ENCODE results near the gene CHRM5.

Gene CHRM5

DNA sequence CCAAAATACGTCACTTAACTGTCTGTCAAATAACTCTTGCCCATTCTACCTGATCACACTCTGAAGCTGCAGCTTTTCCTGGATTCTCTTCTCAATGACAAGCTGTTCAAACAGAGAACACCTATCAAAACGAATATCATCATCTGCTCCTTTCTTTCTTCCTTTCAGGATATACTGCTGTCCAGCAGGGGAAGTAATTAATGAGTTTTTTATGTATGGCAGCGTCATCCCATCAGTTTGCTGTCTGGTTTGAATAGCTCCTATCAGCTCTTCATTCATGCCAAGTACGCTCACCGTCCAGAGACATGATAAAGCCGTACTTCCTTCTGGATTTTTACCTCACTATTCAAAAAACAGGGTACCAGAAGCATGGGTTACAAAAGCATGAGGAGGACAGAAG, at the start of gene CHRM5:
TSS of gene CHRM5 (plus strand) at position 274 of the 400 bp plus-strand sequence. CDS start 94,221 bp downstream, outside the sequence.
- DNase-seq, result peak; percentile 68

GRCh38 chr15:33923446-33923845, 44.9 kb upstream of the CHRM5 start:
- no peak for DNase-seq

DNA sequence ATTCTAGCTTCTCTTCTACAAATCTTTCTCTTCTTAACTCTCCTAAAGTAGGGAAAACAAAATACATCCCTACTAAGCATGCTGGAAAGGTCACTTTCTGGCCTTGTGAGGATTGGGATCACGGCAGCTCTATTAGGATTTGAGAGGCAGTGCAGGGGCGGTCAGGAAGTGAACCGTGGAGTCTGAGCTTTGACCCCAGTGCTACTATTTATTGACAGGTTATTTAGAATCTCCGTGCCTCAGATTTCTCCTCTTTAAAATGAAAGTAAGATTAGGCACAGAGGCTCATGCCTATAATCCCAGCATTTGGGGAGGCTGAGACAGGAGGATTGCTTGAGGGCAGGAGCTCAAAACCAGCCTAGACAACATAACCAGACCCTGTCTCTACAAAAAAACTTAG, 42.0 kb upstream of the CHRM5 start:
- no peak for DNase-seq

DNA sequence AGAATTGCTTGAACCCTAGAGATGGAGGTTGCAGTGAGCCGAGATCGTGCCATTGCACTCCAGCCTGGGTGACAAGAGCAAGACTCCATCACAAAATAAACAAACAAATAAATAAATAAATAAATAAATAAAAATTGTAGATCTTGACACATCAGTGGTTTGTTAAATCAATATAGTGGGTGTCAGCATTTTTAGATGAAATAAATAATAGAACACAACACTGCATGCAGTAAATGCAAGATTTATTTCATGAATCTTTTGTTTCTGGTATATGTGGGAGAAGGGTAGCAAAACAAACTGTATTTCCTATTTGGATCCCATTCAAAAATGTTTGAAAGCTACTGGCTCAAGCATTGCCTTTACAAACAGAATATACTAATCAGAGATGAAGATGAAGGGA, 35.6 kb upstream of the CHRM5 start:
- no peak for DNase-seq

DNA sequence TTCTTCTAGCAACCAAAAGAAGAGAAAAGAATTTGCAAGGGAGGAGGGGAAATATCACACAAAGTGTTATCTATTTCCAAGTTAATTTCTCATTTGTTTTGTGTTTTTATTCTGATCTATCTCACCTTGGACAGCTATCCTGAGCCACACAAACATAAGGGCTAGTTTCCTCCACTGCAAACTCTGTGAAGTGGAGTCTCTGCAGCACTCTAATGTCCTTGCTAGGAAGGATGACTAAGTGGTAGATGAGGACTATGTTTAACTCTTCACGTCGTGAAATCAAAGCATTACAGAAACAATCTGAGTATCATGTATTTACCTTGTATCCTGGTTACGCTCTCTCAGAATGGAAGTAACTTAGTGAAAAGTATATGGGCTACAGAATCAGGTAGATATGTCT, 33.9 kb upstream of the CHRM5 start:
- DNase-seq, result no peak

- no peak for DNase-seq
Measured at GRCh38 chr15:33934921-33935320, 33.4 kb upstream of the CHRM5 start.

DNA sequence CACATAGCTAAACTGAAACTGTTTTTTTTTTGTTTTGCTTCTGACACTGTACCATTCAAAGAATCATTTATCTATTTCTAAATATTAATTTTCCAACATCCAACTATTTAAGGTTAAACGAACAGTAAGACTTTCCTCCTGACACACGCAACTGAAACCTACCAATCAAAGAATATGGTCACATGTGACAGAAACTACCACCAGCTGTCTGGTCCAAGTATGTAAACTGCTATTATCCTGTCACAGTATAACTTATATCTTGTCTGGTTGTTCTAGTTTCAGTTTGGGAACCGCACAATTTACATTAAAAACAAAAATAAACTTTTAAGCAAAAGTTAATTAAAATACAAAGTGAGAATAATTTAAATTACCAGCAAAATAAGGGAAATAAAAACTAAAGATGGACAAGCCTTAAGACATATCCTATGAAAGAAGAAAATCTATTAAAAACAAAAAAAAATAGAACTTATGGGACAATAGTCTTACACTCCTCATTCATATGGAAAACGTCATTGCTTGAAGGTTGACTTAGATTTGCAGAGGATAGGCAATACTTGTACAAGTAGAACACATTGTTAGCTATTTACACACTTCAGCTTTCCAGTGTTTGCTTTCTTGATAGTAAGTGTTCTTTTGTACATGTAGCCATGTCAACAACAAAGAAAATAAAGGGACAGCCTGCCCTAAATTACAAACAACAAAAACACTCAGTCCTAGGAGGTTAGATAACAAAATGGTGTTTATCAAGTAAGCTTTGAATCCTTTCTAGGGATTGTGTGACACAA, 26.8 kb upstream of the CHRM5 start:
- DNase-seq, result peak; percentile 4

DNA sequence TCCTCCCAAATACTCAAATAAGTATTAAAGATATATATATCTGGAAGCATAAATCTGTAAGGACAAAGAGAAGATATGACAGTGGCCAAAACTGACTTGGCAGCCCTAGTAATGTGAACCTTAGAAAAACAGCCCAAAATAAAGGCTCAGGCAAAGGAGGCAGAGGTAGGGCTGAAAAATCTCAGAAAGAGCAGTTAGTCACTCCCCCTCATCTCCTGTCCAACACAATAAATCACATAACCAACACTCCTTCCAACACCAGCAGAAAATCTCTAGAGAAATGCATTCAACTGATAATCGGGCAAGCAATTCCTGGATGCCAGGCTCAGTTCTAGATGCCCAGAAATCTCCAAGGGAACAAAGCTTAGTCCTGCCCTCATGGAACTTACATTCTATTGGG, 22.1 kb upstream of the CHRM5 start:
- DNase-seq, result no peak

DNA sequence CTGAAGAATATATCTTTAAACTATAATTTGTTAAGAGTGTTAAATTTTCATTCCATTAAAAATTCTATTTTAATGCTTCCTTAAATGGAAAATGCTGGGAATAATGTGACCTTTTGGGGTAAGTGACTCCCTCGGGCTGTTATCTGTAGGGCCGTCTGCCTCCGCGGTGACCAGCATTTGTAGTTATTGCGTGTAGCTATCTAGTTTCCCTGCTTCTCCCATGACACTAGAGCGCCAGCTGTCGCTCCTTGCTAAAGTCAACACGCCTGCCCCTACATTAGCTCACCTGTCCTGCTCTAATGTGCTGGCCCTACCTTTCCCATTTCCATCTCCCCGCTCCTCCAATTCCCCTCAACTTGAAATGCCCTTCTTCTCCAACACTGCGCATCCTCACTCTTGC, 12.4 kb upstream of the CHRM5 start:
- DNase-seq, result peak; percentile 2

GRCh38 chr15:33956397-33956796, 11.9 kb upstream of the CHRM5 start:
- DNase-seq, result no peak

- no peak for DNase-seq
Measured at GRCh38 chr15:33959844-33960548, 8.3 kb upstream of the CHRM5 start.

- no peak for DNase-seq
Measured at GRCh38 chr15:33960549-33960935, 7.8 kb upstream of the CHRM5 start.

DNA sequence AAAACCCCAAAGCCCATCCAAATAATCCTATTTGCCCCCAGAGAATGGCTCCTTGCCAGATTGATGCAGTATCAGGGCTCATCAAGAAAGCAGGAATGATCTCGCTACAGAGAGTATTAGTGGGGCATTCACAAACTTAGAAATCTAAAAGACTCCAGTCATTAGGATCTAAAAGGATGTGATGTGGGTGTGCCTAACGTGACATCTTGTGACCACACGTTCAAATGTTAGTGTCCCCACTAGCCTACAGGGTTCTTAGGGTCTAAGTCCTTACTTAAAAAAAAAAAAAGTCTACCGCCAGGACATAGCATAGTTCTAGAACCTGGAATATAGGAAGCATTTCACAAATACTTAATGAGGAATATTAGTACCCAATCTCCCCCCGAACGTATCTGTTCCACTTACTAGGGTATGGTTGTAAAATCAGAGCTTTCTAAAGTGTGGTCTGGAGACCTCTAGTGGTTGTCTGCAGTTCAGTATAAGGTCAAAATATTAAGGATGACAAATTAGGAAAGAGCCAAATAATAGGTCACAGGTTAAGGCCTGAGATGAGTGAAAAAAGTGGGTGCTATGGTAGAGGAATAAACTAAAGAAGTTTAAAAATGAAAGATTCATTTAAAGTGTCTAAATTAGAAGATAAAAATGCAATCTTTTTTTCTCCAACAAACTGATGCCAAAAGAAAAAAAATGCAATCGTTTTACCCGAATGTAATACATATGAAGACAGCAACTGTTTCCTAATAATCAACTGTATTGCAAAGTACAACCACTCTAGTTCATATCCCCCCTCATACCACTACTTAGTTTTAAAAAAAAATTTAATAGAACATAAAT, 4.2 kb upstream of the CHRM5 start:
- peak; percentile 0 for DNase-seq

DNA sequence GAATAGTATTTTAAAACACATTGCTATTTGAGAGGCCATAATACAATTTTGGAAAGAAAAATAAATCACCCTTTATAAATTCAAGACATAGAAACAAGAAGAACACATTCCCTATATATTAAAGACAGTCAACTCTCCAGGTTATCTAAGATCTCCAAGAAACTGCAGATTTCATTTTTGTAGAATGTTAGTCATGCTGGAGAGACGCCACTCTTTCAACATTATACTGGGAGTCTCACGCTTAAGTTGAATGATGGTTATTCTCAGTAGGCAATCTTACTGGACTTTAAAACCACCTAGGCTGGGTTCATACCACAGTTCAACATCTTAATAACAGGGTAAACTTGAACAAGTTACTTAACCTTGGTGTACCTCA, 3.6 kb upstream of the CHRM5 start:
- no peak for DNase-seq

- peak; percentile 19 for DNase-seq
Measured at GRCh38 chr15:33968821-33969220, 524 bp downstream of the CHRM5 start.

GRCh38 chr15:33971811-33972210, 3.5 kb downstream of the CHRM5 start:
- DNase-seq, result no peak

- DNase-seq, result no peak
Measured at GRCh38 chr15:33975022-33975565, 6.8 kb downstream of the CHRM5 start.

DNA sequence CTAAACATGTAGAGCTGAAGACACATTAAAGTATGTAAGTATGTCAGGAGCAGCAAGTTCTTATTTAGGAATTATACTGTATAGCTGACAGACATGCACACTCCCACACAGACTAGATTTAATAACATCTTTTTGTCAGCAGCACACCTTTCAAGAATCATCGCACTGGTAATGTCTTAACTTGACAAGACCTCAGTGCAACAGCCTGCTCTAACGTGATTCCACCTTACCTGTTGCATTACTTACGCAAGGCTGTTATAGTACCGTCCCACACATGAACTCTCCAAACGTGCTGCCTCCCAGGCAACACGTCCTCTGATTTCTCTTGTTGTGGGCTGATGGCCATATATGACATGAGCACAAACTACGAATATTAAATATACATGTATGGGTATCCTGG, 11.9 kb downstream of the CHRM5 start:
- no peak for DNase-seq

DNA sequence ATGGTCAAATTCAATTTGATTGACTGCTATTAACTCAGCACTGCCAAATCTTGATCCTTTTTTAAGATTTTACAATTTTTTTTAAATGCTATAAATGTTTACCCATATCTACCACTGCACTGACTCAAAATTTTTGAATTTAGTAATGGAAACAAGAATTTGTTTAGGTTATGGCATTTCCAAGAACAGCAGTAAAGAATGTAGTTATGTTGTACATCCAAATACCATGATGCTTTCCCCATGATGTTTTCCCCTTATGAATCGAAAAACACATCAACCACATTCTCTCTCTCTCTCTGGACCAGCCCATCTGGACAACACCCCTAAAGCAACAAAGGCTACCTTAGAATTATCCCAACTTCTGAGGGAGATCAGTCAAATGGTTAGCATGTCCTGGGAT, 14.2 kb downstream of the CHRM5 start:
- DNase-seq, result no peak

DNA sequence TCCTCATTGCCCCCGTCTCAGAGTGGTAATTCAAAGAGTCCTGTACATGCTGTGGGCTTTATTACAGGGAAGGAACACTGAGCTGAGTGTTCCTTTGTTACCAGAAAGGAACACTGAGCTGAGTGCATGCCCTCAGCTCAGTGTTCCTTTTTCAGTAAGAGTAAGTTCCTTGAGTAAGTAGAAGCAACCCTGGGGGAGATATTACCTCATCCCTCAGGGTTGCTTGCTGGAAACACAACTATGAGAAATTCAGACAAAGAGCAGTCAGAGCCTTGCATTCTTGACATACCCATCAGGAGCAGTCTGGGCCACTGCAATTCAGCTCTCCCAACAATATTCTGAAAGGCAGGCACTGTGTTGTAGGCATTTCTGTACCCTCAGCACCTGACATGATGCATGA, 17.0 kb downstream of the CHRM5 start:
- no peak for DNase-seq

GRCh38 chr15:33985751-33986150, 17.5 kb downstream of the CHRM5 start:
- no peak for DNase-seq

DNA sequence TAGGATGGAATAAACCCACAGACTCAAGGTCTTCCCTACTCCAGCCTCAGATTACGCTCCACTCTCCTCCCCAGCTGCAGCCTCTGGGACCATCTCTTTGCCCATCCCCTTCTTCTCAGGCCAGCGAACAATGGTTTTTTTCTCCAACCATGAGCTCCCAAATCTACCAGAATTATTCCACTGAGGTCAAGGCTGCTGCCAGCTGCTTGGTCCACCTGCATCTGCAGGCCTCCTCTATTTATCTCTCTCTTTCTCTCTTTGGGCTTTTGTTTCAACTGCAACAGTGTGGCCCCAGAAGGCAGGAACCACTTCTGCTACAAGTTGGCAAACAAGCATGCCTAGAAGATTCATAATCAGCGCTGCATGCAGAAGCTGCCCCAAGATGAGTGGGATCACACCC, 19.1 kb downstream of the CHRM5 start:
- no peak for DNase-seq

GRCh38 chr15:33988384-33988783, 20.1 kb downstream of the CHRM5 start:
- no peak for DNase-seq

All from NCI-H748 treated with DMSO at 0.1 percent for 48 hours (cell line).